H1 (cell line): ENCODE measurements around the gene IRF7. TPM values are rescaled to one million over a fixed set of nuclear protein-coding genes. Genes with fewer than 3 reads are reported as not detected.

Experiments used
- BCL11A ChIP-seq, 2 experiments: IDR thresholded peaks; one replicate each; pipeline ENCODE4 v1.6.1; 2011; ENCODE audit warnings: low read depth in 2 of 2, low read length in 2 of 2, mild to moderate bottlenecking in 2 of 2
- CHD1 ChIP-seq: IDR thresholded peaks from 2 replicates; pipeline ENCODE4 v1.6.1; 2012; ENCODE audit warnings: low read depth, low read length, improper control_type of control experiment
- GTF2F1 ChIP-seq: IDR thresholded peaks from 2 replicates; pipeline ENCODE4 v1.6.1; 2012; ENCODE audit warnings: low read depth, low read length, improper control_type of control experiment, borderline replicate concordance
- MAFK ChIP-seq: IDR thresholded peaks from 2 replicates; pipeline ENCODE4 v1.6.1; 2012; ENCODE audit warnings: low read depth, mild to moderate bottlenecking, improper control_type of control experiment, low read length
- SAP30 ChIP-seq: fragments of 300-600 bp; sonication (generic); IDR thresholded peaks from 2 replicates; pipeline ENCODE4 v1.7.1; 2012; ENCODE audit warnings: low read length, moderate library complexity, mild to moderate bottlenecking, inconsistent platforms; ENCODE audit not compliant: insufficient read depth, insufficient replicate concordance
- SUZ12 ChIP-seq: fragments of 200-600 bp; sonication (generic); IDR thresholded peaks from 2 replicates; pipeline ENCODE4 v1.6.1; 2012; ENCODE audit warnings: mild to moderate bottlenecking, inconsistent platforms, low read length, moderate library complexity, mixed read lengths
- YY1 ChIP-seq: IDR thresholded peaks from 2 replicates; pipeline ENCODE4 v1.6.1; 2011; ENCODE audit warnings: low read depth, mild to moderate bottlenecking, low read length
- polyA plus RNA-seq, 7 experiments: library from polyadenylated mRNA; depleted of rRNA in 3 of 7; stranded (reverse) in 5 of 7; unstranded in 2 of 7; fragments of >200 nt in 5 of 7; fragments of 200-250 nt in 2 of 7; gene quantifications; 1 replicate in 5 of 7; 2 replicates in 1 of 7; 4 replicates in 1 of 7; pipeline versions ENCODE4 v1.2.1 to v1.2.3, GENCODE V29; 2011 to 2013; ENCODE audit warnings: missing spikeins in 2 of 7, mixed read lengths in 2 of 7
- total RNA-seq: library from RNA; stranded (reverse); fragmentation: NEBNext Ultra II Directional; extraction: Animal tissue kit (Norgen Biotek cat#: 25700); gene quantifications from 2 replicates; pipeline ENCODE4 v1.2.1, GENCODE V29; 2021

IRF7 gene
- total and polyA plus RNA-seq, 2 of the 8 experiments (the other 6 are each of a cell fraction or from before 2014, with no cell fraction given): 9.1 to 9.6 TPM

DNA sequence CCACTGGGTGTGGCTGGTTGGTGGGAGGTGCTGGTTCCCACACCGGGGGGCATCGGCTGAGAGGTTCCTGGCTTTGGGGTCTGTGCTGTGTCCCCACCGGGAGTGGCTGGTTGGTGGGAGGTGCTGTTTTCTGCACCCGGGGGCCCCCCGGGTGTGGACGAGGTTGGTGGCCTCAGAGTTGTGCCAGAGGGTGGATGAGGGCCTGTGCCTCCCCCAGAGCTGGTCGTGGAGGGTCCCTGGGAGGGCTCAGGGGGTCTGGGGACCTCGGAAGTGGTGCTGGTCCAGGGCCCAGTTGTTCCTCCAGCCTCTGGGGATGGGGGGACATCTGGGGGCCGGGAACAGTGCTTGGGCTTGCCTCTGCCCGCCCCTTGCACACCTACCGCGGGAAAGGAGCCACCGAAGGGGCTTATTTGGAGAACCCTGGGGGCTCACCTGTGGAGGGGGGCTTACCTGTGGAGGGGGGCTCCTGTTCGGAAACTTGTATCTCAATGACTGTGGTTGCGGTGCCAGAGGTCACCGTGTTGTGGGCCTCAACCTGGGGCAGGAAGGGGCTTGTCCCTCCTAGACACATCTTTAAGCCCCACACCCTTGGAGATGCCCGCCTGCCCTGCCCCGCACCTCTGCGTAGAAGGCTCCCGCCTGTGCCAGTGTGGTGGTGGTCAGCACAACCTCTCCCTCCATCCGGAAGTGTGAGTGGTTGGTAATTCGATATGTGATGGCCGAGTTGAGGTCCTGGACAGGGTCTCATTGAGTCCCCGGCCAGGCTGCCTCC is 3.3 kb upstream of the IRF7 start (continued):
- no peak for TF ChIP-seq YY1
- no peak for TF ChIP-seq SAP30
- no peak for TF ChIP-seq BCL11A (IDR thresholded peaks at IDR 0.05; ENCODE audit: low read depth in 2 of 2, low read length in 2 of 2)
- TF ChIP-seq SUZ12: no peak
- TF ChIP-seq GTF2F1: no peak
- no peak for TF ChIP-seq MAFK
- TF ChIP-seq CHD1: no peak
